SK-N-SH (cell line): ENCODE results near the gene NALCN. TPM values are rescaled to one million over a fixed set of nuclear protein-coding genes. Genes with fewer than 3 reads are reported as not detected.

Experiments used
- CTCF ChIA-PET: fragments of 300-600, 350-600 bp; formaldehyde crosslinking; extraction: SDS; loops from one replicate; lab custom pipeline; 2021; lab: Yijun Ruan, JAX
- POLR2A ChIA-PET: fragments of 350-600 bp; sonication (Branson Sonifier 250); formaldehyde crosslinking; extraction: SDS; loops from one replicate; lab custom pipeline; 2020; ENCODE audit warnings: antibody characterized with exemption, inconsistent platforms; lab: Yijun Ruan, JAX
- DNase-seq: peaks from one replicate; pipeline ENCODE4 v3.0.0; 2012
- H2AFZ ChIP-seq: fragments of 200-600 bp; sonication (generic); 2 replicates; pipeline ENCODE4 v1.8.1; 2016; ENCODE audit warnings: antibody characterized with exemption, mild to moderate bottlenecking, low read depth
- H3F3A ChIP-seq: fragments of 200-600 bp; sonication (generic); replicated peaks from 2 replicates; pipeline ENCODE3; 2016; ENCODE audit warnings: antibody characterized with exemption, mild to moderate bottlenecking; ENCODE audit not compliant: insufficient read depth
- H3K27ac ChIP-seq, 2 experiments: fragments of 200-500 bp in 1 of 2; fragments of 200-600 bp in 1 of 2; sonication (Bioruptor generic) in 1 of 2; sonication (generic), shearing (Covaris generic) in 1 of 2; 2 replicates each; pipeline versions ENCODE4 v1.5.1 to v1.6.1; 2014 to 2016; ENCODE audit warnings: low read depth in 2 of 2, inconsistent platforms in 1 of 2, low read length in 1 of 2, mild to moderate bottlenecking in 1 of 2, mixed read lengths in 1 of 2
- H3K27me3 ChIP-seq: fragments of 200-600 bp; sonication (generic), shearing (Covaris generic); 2 replicates; pipeline ENCODE4 v1.6.1; 2016; ENCODE audit warnings: mixed run types; ENCODE audit not compliant: insufficient read depth
- H3K36me3 ChIP-seq, 2 experiments: fragments of 200-500 bp in 1 of 2; fragments of 200-600 bp in 1 of 2; sonication (Bioruptor generic) in 1 of 2; sonication (generic) in 1 of 2; replicated peaks in 1 of 2; 2 replicates each; pipeline versions ENCODE3 to v1.5.1; 2014 to 2016; ENCODE audit warnings: low read length in 1 of 2, mild to moderate bottlenecking in 1 of 2; ENCODE audit not compliant: insufficient read depth in 2 of 2, control insufficient read depth in 1 of 2
- H3K4me1 ChIP-seq, 2 experiments: fragments of 200-500 bp in 1 of 2; fragments of 200-600 bp in 1 of 2; sonication (Bioruptor generic) in 1 of 2; sonication (generic), shearing (Covaris generic) in 1 of 2; 2 replicates each; pipeline versions ENCODE4 v1.5.1 to v1.6.1; 2014 to 2016; ENCODE audit warnings: low read depth in 1 of 2, low read length in 1 of 2, mixed run types in 1 of 2; ENCODE audit not compliant: insufficient read depth in 2 of 2, control insufficient read depth in 1 of 2
- H3K4me2 ChIP-seq: fragments of 200-600 bp; sonication (generic), shearing (Covaris generic); 2 replicates; pipeline ENCODE4 v1.6.1; 2017; ENCODE audit warnings: mixed run types
- H3K4me3 ChIP-seq, 2 experiments: fragments of 200-500 bp in 1 of 2; fragments of 200-600 bp in 1 of 2; sonication (Bioruptor generic) in 1 of 2; sonication (generic), shearing (Covaris generic) in 1 of 2; 2 replicates each; pipeline versions ENCODE4 v1.5.1 to v1.8.1; 2014 to 2016; ENCODE audit warnings: low read depth in 2 of 2, inconsistent platforms in 1 of 2, low read length in 1 of 2, mild to moderate bottlenecking in 1 of 2, mixed read lengths in 1 of 2, moderate library complexity in 1 of 2
- H3K79me2 ChIP-seq: fragments of 200-600 bp; sonication (generic); 2 replicates; pipeline ENCODE4 v1.8.1; 2017; ENCODE audit warnings: mild to moderate bottlenecking; ENCODE audit not compliant: insufficient read depth
- H3K9ac ChIP-seq: fragments of 200-600 bp; sonication (generic); 2 replicates; pipeline ENCODE4 v1.6.1; 2017; ENCODE audit warnings: mixed run types
- H3K9me2 ChIP-seq: fragments of 200-600 bp; sonication (generic); 2 replicates; pipeline ENCODE4 v1.6.1; 2017; ENCODE audit warnings: mixed run types
- H3K9me3 ChIP-seq: fragments of 200-600 bp; sonication (generic); 2 replicates; pipeline ENCODE4 v1.6.1; 2017; ENCODE audit warnings: mixed run types, mild to moderate bottlenecking, moderate library complexity
- H4K20me1 ChIP-seq: fragments of 200-600 bp; sonication (generic); 2 replicates; pipeline ENCODE4 v1.6.1; 2017; ENCODE audit warnings: mild to moderate bottlenecking, mixed run types; ENCODE audit not compliant: insufficient read depth
- EZH2phosphoT487 ChIP-seq: fragments of 200-600 bp; sonication (generic); IDR thresholded peaks from 2 replicates; pipeline ENCODE4 v1.6.1; 2017; ENCODE audit warnings: low read depth, mixed run types, mild to moderate bottlenecking, antibody characterized with exemption, moderate library complexity, borderline replicate concordance
- FOSL2 ChIP-seq: IDR thresholded peaks from 2 replicates; pipeline ENCODE4 v1.4.0; 2012; ENCODE audit warnings: low read depth, mild to moderate bottlenecking, moderate library complexity, borderline replicate concordance
- FOXJ3 ChIP-seq: sonication (generic); formaldehyde crosslinking; IDR thresholded peaks from 2 replicates; pipeline ENCODE4 v1.5.1; 2020; ENCODE audit warnings: mild to moderate bottlenecking, missing genetic modification reagents
- FOXM1 ChIP-seq: IDR thresholded peaks from 2 replicates; pipeline ENCODE4 v1.4.0; 2012; ENCODE audit warnings: low read depth, mild to moderate bottlenecking
- MEF2A ChIP-seq: IDR thresholded peaks from 2 replicates; pipeline ENCODE4 v1.4.0; 2012; ENCODE audit warnings: low read depth, borderline replicate concordance
- POLR2AphosphoS5 ChIP-seq: IDR thresholded peaks from 2 replicates; pipeline ENCODE4 v1.6.1; 2012; ENCODE audit warnings: low read depth, low read length
- RAD21 ChIP-seq: IDR thresholded peaks from 2 replicates; pipeline ENCODE4 v1.6.1; 2012; ENCODE audit warnings: mild to moderate bottlenecking, low read length
- RFX5 ChIP-seq: IDR thresholded peaks from 2 replicates; pipeline ENCODE4 v1.6.1; 2012; ENCODE audit warnings: mild to moderate bottlenecking, improper control_type of control experiment, low read length
- RXRA ChIP-seq: IDR thresholded peaks from 2 replicates; pipeline ENCODE4 v1.4.0; 2012; ENCODE audit warnings: low read depth, mild to moderate bottlenecking, borderline replicate concordance
- SMC3 ChIP-seq: IDR thresholded peaks from 2 replicates; pipeline ENCODE4 v1.6.1; 2012; ENCODE audit warnings: low read depth, low read length, improper control_type of control experiment
- TAF1 ChIP-seq: IDR thresholded peaks from 2 replicates; pipeline ENCODE4 v1.6.1; 2012; ENCODE audit warnings: low read depth, mild to moderate bottlenecking, low read length, moderate library complexity, borderline replicate concordance
- TCF12 ChIP-seq: IDR thresholded peaks from 2 replicates; pipeline ENCODE4 v1.4.0; 2012
- YY1 ChIP-seq: IDR thresholded peaks from 2 replicates; pipeline ENCODE4 v1.4.0; 2012; ENCODE audit warnings: low read depth, mild to moderate bottlenecking
- WGBS: methylation state at CpG from one replicate; pipeline ENCODE4 v1.1.6; 2017; ENCODE audit warnings: low lambda C conversion rate; 5-methylcytosine and 5-hydroxymethylcytosine counted together
- polyA plus RNA-seq, 3 experiments: library from polyadenylated mRNA; depleted of rRNA; stranded (reverse); fragments of >200 nt; gene quantifications; 2 replicates each; pipeline ENCODE4 v1.2.3, GENCODE V29; 2012
- TF ChIP-seq, protein P1 (sequence below): fragments of 150-350 bp; IDR thresholded peaks from 2 replicates; pipeline ENCODE4 v1.6.1; 2017; ENCODE audit warnings: antibody characterized with exemption, low read length, low read depth, borderline replicate concordance
- TF ChIP-seq, protein P2 (sequence below): IDR thresholded peaks from 2 replicates; pipeline ENCODE4 v1.4.0; 2012; ENCODE audit warnings: low read depth
- TF ChIP-seq, protein P3 (sequence below): IDR thresholded peaks from 2 replicates; pipeline ENCODE4; 2012
- TF ChIP-seq, protein P4 (sequence below): fragments of 200-600 bp; sonication (generic); IDR thresholded peaks from 2 replicates; pipeline ENCODE4 v1.6.1; 2017; ENCODE audit warnings: antibody characterized with exemption, mild to moderate bottlenecking, moderate library complexity

The NALCN gene
- polyA plus RNA-seq, 1 of the 3 experiments (the other 2 are of a cell fraction) = 3.0 TPM

DNA sequence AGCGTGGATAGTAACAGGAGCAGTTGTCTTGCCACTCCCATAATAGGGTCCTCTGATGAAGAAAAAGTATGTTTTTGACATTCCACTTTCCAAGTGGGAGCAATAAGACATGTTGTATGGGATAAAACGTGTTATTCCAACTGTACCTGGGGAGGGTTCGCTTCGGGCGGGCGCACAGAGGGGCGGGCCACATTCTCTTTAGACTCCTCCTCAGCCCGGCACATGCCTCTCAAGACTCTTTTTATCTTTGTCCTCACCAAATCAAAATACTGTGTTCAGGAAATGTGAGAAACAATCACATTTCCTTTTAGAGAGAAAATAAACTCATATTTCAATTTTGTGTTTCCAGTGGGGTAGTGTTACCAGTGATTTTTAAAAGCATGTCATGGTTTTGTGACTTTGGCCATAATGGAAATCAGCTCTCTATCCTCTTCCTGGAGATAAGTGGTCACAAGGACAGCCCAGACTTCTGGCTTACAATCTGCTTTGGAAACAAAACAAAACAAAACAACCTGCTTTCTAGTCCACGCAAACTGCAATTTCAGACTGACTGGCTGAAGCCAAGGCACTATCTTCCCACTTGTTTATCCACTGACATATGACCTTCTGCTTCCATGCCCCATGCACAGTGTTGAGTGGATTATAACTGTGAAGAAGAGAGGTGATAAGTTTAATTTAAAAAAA is 276.1 kb downstream of the NALCN start:
- Histone ChIP-seq H3K9me3 (no peaks in the 10 kb centered on the region), H2AFZ (no peak overlapping the region), H3F3A (peaks cover 7% of the 10 kb centered on the region), H4K20me1 (no peaks in the 10 kb centered on the region), H3K79me2 (no peaks in the 10 kb centered on the region), H3K9me2 (no peaks in the 10 kb centered on the region), H3K4me3 (no peak overlapping the region), H3K27ac (no peak overlapping the region), H3K9ac (no peak overlapping the region), H3K36me3 (no peaks in the 10 kb centered on the region), H3K27me3 (no peaks in the 10 kb centered on the region), H3K4me1 (no peaks in the 10 kb centered on the region), H3K4me2 (no peak overlapping the region)
- ChIA-PET POLR2A (no interaction called here), CTCF (interaction anchor here (0.6 to 1.4 kb wide), 3 partner anchors 9 to 604 kb away, joined by 3 read pairs; no protein-coding TSS in a partner anchor)
- no peak for DNase-seq
- 84% methylated on average over 9 of the region's 9 CpGs for WGBS
- TF ChIP-seq FOXM1 (no peak), MEF2A (no peak), TCF12 (no peak), TAF1 (no peak), RXRA (no peak), POLR2AphosphoS5 (no peak), EZH2phosphoT487 (no peak), RFX5 (no peak), RAD21 (no peak), YY1 (no peak), FOSL2 (no peak), SMC3 (no peak), FOXJ3 (CRISPR knock-in tag) (no peak)
- TF ChIP-seq, protein P1, sequence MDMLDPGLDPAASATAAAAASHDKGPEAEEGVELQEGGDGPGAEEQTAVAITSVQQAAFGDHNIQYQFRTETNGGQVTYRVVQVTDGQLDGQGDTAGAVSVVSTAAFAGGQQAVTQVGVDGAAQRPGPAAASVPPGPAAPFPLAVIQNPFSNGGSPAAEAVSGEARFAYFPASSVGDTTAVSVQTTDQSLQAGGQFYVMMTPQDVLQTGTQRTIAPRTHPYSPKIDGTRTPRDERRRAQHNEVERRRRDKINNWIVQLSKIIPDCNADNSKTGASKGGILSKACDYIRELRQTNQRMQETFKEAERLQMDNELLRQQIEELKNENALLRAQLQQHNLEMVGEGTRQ = no peak
- TF ChIP-seq, protein P2, sequence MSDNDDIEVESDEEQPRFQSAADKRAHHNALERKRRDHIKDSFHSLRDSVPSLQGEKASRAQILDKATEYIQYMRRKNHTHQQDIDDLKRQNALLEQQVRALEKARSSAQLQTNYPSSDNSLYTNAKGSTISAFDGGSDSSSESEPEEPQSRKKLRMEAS = no peak
- TF ChIP-seq, protein P3, sequence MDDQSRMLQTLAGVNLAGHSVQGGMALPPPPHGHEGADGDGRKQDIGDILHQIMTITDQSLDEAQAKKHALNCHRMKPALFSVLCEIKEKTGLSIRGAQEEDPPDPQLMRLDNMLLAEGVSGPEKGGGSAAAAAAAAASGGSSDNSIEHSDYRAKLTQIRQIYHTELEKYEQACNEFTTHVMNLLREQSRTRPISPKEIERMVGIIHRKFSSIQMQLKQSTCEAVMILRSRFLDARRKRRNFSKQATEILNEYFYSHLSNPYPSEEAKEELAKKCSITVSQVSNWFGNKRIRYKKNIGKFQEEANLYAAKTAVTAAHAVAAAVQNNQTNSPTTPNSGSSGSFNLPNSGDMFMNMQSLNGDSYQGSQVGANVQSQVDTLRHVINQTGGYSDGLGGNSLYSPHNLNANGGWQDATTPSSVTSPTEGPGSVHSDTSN = no peak
- TF ChIP-seq, protein P4, sequence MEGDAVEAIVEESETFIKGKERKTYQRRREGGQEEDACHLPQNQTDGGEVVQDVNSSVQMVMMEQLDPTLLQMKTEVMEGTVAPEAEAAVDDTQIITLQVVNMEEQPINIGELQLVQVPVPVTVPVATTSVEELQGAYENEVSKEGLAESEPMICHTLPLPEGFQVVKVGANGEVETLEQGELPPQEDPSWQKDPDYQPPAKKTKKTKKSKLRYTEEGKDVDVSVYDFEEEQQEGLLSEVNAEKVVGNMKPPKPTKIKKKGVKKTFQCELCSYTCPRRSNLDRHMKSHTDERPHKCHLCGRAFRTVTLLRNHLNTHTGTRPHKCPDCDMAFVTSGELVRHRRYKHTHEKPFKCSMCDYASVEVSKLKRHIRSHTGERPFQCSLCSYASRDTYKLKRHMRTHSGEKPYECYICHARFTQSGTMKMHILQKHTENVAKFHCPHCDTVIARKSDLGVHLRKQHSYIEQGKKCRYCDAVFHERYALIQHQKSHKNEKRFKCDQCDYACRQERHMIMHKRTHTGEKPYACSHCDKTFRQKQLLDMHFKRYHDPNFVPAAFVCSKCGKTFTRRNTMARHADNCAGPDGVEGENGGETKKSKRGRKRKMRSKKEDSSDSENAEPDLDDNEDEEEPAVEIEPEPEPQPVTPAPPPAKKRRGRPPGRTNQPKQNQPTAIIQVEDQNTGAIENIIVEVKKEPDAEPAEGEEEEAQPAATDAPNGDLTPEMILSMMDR = no peak
